ENCODE data around the gene NELFA.

The NELFA gene

GRCh38 chr4:2047781-2048581 lies 39.2 kb upstream of the NELFA start:
- TF ChIP-seq ZFX (IDR thresholded peaks at IDR 0.05; ENCODE audit: borderline replicate concordance) = no peak
- no peak overlapping the region for H3K27ac ChIP-seq

GRCh38 chr4:2047031-2047660 lies 38.4 kb upstream of the NELFA start:
- no peak overlapping the region for H3K27ac ChIP-seq
- TF ChIP-seq CTCF (IDR thresholded peaks at IDR 0.05) = no peak
- no peak for TF ChIP-seq ZFX (IDR thresholded peaks at IDR 0.05; ENCODE audit: borderline replicate concordance)

- no peak overlapping the region for H3K27ac ChIP-seq
These were observed 37.5 kb upstream of the NELFA start for GRCh38 chr4:2046031-2046961.

GRCh38 chr4:2045518-2045951 lies 36.8 kb upstream of the NELFA start:
- no peak overlapping the region for H3K27ac ChIP-seq

More at GRCh38 chr4:2046031-2046961, 37.5 kb upstream of the NELFA start:
- TF ChIP-seq CTCF (IDR thresholded peaks at IDR 0.05) = no peak
- no peak for TF ChIP-seq ZFX (IDR thresholded peaks at IDR 0.05; ENCODE audit: borderline replicate concordance)

DNA sequence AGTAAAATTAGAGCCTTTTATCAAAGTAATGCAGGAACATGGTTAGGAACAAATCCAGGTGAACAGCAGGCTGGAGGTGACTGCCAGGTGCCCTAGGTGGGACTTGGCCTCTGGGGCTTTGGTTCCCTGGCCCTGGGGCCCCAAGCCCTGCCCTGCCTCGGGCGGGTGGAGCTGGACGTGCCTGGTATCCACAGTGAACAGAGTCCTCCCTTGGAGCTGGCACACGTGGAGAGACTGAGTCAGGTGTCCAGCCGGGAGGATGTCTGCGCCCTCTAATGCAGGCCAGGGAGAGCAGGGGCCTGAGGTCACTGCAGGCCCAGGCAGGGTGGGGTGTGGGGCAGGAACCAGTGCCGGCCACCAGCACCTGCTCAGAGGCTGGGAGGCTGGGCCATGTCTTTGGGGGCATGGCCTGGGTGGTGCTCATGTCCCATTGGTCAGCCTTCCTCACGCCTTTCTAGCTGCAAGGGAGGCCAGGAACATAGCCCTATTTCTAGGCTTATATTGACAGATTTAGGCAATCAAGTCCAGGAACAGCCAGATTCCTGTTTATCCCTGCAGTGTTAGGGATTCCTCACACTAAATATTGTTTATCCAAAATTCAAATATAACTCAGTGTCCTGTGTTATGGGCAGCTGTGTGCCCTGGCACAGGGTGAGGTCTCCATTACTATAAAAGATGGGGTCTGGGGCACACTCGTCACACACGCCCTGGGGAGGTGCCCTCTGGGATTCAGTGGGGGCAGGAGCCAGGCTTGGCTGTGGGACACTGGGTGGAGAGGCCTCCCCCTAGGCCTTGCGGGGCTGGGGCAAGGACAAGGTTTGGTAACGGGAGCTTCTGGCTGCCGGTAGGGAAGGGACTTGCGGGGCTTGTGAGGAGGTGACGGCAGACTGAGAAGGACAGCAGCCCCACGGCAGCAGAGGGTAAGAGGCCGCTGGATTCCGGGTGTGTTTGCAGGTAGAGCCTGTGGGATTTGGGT lies 36.1 kb upstream of the NELFA start:
- no peak overlapping the region for H3K27ac ChIP-seq
- TF ChIP-seq ZFX (IDR thresholded peaks at IDR 0.05; ENCODE audit: borderline replicate concordance) = no peak
- no peak for TF ChIP-seq CTCF (IDR thresholded peaks at IDR 0.05)

More at GRCh38 chr4:2045518-2045951, 36.8 kb upstream of the NELFA start:
- TF ChIP-seq ZFX (IDR thresholded peaks at IDR 0.05; ENCODE audit: borderline replicate concordance) (no peak), CTCF (IDR thresholded peaks at IDR 0.05) (no peak)

DNA sequence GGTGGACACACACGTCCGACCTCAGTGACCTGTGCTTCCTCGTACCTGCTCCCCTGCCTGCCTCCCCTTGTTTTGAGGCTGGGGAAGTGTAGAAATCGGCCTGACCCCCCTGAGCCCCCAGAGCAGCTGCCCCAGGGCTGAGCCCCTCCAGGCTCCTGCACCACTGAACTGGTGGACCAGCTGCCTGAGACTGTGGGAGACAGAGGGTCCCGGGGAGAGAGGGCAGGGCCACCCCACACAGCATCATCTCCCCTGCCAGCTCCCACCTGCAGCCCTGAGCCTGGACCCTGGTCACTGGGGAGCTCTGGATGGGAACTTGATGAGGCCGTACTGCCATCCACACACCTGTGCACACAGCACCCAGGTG lies 35.3 kb upstream of the NELFA start:
- TF ChIP-seq CTCF (IDR thresholded peaks at IDR 0.05) (no peak), ZFX (IDR thresholded peaks at IDR 0.05; ENCODE audit: borderline replicate concordance) (no peak)
- H3K27ac ChIP-seq = no peak overlapping the region

Data from 22Rv1 (cell line).